Body of pancreas (tissue), 4 donors: Measurements from ENCODE around the gene NEURL4.

ENCODE experiments used
- POLR2A ChIP-seq, 3 donors: fragments of 450-650 bp; IDR thresholded peaks; one replicate each; pipeline ENCODE4 v1.6.1; 2016; ENCODE audit warnings: antibody characterized with exemption in 3 of 3, mild to moderate bottlenecking in 2 of 3
- TF ChIP-seq, protein P1 (sequence below), 7 experiments: fragments of 450-650 bp in 4 of 7; fragments of 200-600 bp in 3 of 7; sonication (generic) in 3 of 7; IDR thresholded peaks; one replicate each; pipeline ENCODE4 v1.5.1; 2016 to 2019; ENCODE audit warnings: antibody characterized with exemption in 7 of 7

GRCh38 chr17:7309628-7310027, 19.5 kb downstream of the NEURL4 start:
- TF ChIP-seq, protein P1, sequence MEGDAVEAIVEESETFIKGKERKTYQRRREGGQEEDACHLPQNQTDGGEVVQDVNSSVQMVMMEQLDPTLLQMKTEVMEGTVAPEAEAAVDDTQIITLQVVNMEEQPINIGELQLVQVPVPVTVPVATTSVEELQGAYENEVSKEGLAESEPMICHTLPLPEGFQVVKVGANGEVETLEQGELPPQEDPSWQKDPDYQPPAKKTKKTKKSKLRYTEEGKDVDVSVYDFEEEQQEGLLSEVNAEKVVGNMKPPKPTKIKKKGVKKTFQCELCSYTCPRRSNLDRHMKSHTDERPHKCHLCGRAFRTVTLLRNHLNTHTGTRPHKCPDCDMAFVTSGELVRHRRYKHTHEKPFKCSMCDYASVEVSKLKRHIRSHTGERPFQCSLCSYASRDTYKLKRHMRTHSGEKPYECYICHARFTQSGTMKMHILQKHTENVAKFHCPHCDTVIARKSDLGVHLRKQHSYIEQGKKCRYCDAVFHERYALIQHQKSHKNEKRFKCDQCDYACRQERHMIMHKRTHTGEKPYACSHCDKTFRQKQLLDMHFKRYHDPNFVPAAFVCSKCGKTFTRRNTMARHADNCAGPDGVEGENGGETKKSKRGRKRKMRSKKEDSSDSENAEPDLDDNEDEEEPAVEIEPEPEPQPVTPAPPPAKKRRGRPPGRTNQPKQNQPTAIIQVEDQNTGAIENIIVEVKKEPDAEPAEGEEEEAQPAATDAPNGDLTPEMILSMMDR (IDR thresholded peaks at IDR 0.05): no peak
- TF ChIP-seq POLR2A (IDR thresholded peaks at IDR 0.05): peak in 1 of 3 donors; percentile 9
